HL-60/S4 treated with phorbol 12-myristate 13-acetate at 8.2 ng/mL for 4 days and 3 days (cell line): ENCODE results near the gene CTSD.

Experiments used
- in situ Hi-C: fragments of 300-500 bp; cut with MboI; formaldehyde crosslinking; loops from 2 replicates; pipeline ENCODE4 v1.15.0; 2022; ENCODE audit warnings: low sequenced_read_pairs

Gene CTSD

GRCh38 chr11:1756791-1757771 is 6.6 kb downstream of the CTSD start:
- in situ Hi-C loops, result no loop called here

DNA sequence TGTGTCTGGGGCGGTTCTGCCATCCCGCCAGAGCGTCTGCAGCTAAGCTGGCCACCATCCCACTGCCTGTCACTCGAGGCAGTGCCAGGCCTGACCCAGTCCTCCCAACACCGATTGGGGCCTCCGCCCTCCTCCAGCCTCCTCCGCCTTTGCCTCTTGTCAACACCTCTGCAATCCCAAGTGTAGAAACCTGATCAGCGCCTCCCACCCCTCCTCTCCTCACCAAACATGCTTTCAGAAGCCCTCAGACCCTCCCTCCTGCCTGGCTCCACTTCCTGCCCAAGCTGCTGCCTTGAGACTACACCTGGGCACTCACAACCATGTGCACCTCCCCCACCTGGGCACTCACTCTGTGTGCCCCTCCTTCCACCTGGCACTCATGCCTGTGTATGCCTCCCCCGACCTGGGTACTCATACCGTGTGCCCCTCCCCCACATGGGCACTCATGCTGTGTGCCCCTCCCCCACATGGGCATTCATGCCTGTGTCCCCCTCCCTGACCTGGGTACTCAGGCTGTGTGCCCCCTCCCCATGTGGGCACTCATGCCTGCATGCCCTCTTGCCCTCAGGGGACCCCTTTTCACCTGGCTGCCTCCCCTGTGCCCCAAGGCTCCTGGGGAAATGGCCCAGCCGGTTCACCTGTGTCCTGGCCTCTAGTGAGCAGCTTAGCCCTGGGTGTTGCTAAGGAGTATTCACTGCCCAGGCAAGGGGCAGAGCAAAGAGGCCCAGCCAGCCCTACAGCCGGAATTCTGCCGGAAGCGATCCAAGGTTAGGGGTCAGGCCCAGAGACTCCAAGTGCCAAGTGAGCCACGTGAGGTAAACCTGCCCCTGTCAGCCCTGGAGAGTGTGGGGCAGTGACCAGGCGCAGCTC is 7.8 kb downstream of the CTSD start:
- in situ Hi-C loops, result no loop called here

GRCh38 chr11:1755344-1755691 is 8.4 kb downstream of the CTSD start:
- in situ Hi-C loops, result no loop called here

GRCh38 chr11:1754376-1755150 is 9.2 kb downstream of the CTSD start:
- in situ Hi-C loops, result no loop called here

DNA sequence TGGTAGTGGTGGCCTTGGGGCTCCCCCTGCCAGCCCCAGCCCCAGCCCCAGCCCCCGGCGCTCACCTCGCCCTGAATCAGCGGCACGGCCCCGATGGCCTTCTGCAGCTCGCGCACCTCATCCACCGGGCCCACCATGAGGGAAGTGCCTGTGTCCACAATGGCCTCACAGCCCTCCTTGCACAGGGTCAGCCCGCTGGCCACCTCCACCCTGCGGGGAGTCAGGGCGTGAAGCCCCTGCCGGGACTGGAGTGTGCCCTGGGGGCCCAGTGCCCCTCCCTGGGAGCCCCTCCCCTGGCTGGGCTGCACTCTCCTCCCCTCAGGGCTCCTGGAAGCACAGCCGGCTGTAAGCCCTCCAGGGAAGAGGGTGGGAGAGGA is 9.8 kb downstream of the CTSD start:
- in situ Hi-C loops, result no loop called here

GRCh38 chr11:1753229-1753928 is 10.3 kb downstream of the CTSD start:
- in situ Hi-C loops, result no loop called here

GRCh38 chr11:1752907-1753228 is 10.9 kb downstream of the CTSD start:
- in situ Hi-C loops, result no loop called here

GRCh38 chr11:1751999-1752906 is 11.5 kb downstream of the CTSD start:
- in situ Hi-C loops, result no loop called here

- in situ Hi-C loops, result no loop called here
These were observed 12.2 kb downstream of the CTSD start for GRCh38 chr11:1751531-1751921.

GRCh38 chr11:1750840-1751530 is 12.7 kb downstream of the CTSD start:
- in situ Hi-C loops, result no loop called here

DNA sequence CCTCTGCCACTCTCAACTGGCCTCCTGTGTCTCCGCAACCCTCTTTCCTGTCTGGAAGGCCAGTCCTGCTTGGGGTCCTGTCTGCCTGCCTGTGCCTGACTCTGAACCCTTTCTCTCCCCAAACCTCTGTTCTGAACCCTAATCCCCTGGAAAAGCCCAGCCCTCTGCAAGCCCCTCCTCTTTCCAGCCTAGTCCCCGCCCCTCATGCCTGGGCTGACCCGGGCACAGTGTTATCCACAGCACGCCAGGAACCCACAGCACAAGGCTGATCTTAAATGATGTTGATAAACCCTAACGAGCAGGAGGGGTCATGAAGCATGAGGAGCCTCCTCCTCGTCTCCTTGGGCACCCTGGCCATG is 13.3 kb downstream of the CTSD start, which contains the start of gene IFITM10:
Gene IFITM10, minus strand, starts transcription at position 115 of the 359 bp plus-strand sequence. CDS start 153 bp downstream, outside the sequence.
- in situ Hi-C loops, result no loop called here

DNA sequence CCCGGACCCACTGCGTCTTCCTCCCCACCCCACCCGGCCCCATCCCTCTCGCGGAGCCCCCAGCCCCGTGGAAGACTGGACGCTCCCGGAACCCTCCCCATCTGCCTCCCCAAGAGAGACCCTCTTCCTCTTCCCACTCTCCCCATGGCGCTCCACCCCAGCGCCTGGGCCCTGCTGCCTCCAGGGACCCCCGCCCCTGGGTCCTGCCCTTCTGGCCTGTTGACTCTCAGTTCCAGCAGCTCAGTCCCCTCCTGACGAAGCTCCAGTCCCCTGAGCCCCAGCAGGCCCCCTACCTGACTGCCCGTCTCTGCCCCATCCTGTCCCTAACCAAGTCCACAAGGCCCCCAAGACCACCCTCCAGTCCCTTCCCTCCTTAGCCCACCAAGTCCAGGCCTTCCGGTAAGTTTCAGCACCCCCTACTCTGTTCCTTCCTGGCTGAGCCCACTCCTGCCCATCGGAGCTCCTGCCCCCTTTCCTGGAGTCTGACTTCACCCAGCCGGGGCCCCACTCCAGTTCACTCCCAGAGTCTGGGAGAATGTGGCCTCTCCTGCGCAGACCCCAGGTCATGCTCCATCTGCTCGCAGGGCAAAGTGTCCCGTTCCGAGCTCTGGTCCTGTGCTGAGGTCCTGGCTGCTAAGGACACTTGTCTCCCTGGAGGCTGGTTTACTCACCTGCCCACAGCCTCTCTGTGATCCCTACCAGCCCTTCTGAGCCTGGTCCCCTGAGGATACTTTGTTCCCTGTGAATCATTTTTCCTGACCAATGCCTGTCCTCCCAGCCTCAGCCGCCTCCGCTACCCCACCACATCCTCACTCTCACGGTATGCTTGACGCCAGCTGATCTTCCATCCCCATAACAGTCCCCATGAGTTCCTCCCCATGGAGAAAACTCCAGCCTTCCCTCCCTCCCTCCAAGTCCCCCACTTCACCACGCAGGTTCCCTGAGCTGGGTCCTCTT is 14.1 kb downstream of the CTSD start:
- in situ Hi-C loops, result no loop called here

GRCh38 chr11:1748636-1749394 is 14.9 kb downstream of the CTSD start:
- in situ Hi-C loops, result no loop called here

GRCh38 chr11:1747753-1748635 is 15.7 kb downstream of the CTSD start:
- in situ Hi-C loops, result no loop called here

DNA sequence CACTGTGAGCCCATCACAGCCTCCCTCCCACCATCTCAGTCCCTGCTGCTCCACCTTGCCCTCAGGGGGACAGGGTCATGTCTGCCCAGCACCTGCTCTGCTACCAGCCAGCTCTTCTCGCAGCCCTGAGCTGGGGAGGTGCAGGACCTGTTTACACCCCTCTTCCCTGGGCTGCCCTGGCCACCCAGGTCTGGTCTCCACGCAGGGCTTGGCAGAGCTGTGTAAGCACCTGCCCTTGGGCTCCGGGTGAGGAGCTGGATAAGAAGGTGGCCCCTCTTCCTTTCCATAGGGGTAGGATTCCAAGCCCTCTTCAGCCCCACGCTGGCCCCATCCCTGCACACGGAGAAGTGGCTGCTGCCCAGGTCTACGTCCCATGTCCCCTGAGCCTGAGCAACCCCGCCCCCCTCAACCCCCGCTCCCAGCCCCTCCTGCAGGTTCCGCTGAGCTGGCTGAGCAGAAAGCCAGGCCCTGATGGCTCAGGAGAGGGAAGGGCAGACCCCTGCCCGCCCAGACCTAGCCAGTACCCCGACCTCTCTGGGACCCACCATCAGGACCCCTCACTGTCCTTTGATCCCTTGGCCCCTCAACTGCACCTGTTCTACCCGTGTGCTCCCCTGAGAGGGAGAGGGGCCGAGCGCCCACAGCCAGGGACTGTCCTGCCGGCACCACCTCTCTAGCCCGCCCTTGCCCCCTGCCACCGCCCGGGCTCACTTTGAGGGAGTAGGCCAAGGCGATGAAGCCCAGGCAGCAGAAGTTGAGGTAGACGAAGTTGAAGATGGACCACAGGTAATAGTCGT is 16.6 kb downstream of the CTSD start:
- in situ Hi-C loops, result no loop called here
